GM19099 (cell line): Measurements from ENCODE around the gene SKA1.
A peak's percentile ranks its signal among the peaks of the same experiment; 100 is the strongest.

Source experiments
- POLR2A ChIP-seq: IDR thresholded peaks from 3 replicates; pipeline ENCODE4 v1.6.1; 2011; ENCODE audit warnings: low read depth; ENCODE audit not compliant: insufficient read length; ENCODE audit errors: extremely low read depth

The SKA1 gene

GRCh38 chr18:50374753-50375391 is at the start of gene SKA1:
Gene SKA1, plus strand, starts transcription at chr18:50375046. Its CDS starts 785 bp downstream, at chr18:50375831.
- peak; percentile 91 for TF ChIP-seq POLR2A

GRCh38 chr18:50327983-50328382 is 46.9 kb upstream of the SKA1 start:
- TF ChIP-seq POLR2A: no peak

- TF ChIP-seq POLR2A: no peak
These were observed 44.7 kb upstream of the SKA1 start for GRCh38 chr18:50330176-50330575.

- no peak for TF ChIP-seq POLR2A
These were observed 43.2 kb upstream of the SKA1 start for GRCh38 chr18:50331691-50332090.

GRCh38 chr18:50334546-50335152 is 40.2 kb upstream of the SKA1 start:
- no peak for TF ChIP-seq POLR2A

- TF ChIP-seq POLR2A: no peak
These were observed 36.7 kb upstream of the SKA1 start for GRCh38 chr18:50338122-50338521.

GRCh38 chr18:50338715-50339114 is 36.1 kb upstream of the SKA1 start:
- TF ChIP-seq POLR2A: no peak

GRCh38 chr18:50340078-50340477 is 34.8 kb upstream of the SKA1 start:
- no peak for TF ChIP-seq POLR2A

GRCh38 chr18:50341443-50341842 is 33.4 kb upstream of the SKA1 start:
- no peak for TF ChIP-seq POLR2A

- no peak for TF ChIP-seq POLR2A
These were observed 24.1 kb upstream of the SKA1 start for GRCh38 chr18:50350699-50351098.

- TF ChIP-seq POLR2A: no peak
These were observed 18.6 kb upstream of the SKA1 start for GRCh38 chr18:50356036-50356945.

GRCh38 chr18:50358844-50359243 is 16.0 kb upstream of the SKA1 start:
- TF ChIP-seq POLR2A: no peak

GRCh38 chr18:50359806-50360205 is 15.0 kb upstream of the SKA1 start:
- no peak for TF ChIP-seq POLR2A

- TF ChIP-seq POLR2A: no peak
These were observed 14.2 kb upstream of the SKA1 start for GRCh38 chr18:50360611-50361010.

GRCh38 chr18:50369672-50370071 is 5.2 kb upstream of the SKA1 start:
- no peak for TF ChIP-seq POLR2A

- no peak for TF ChIP-seq POLR2A
These were observed 2.1 kb upstream of the SKA1 start for GRCh38 chr18:50372743-50373142.
